Esophagus muscularis mucosa (tissue), 4 donors: ENCODE data around the gene GRIK3. TPM values are rescaled to one million over a fixed set of nuclear protein-coding genes. Genes with fewer than 3 reads are reported as not detected.

Experiments used
- DNase-seq: peaks from one replicate; pipeline ENCODE4 v3.0.0-alpha.2; 2017; ENCODE audit errors: extremely low spot score
- H3K27ac ChIP-seq, 4 donors: fragments of 200-600 bp; sonication (generic); replicated peaks in 1 of 4; 1 replicate in 3 of 4; 2 replicates in 1 of 4; pipeline ENCODE4 v1.5.1; 2016 to 2019; ENCODE audit warnings: mild to moderate bottlenecking in 1 of 4
- H3K27me3 ChIP-seq, 4 donors: fragments of 200-600 bp; sonication (generic); one replicate each; pipeline versions ENCODE4 v1.5.1 to v1.6.0; 2016 to 2019
- H3K36me3 ChIP-seq, 4 donors: fragments of 200-600 bp; sonication (generic); one replicate each; pipeline ENCODE4 v1.5.1; 2016 to 2019
- H3K4me1 ChIP-seq, 4 donors: fragments of 200-600 bp; sonication (generic); one replicate each; pipeline ENCODE4 v1.5.1; 2016 to 2019
- H3K4me3 ChIP-seq, 4 donors: fragments of 200-600 bp; sonication (generic); 1 replicate in 2 of 4; 2 replicates in 2 of 4; pipeline ENCODE4 v1.5.1; 2016 to 2019; ENCODE audit warnings: mild to moderate bottlenecking in 4 of 4, moderate library complexity in 1 of 4
- H3K9me3 ChIP-seq, 4 donors: fragments of 200-600 bp; sonication (generic); 1 replicate in 3 of 4; 2 replicates in 1 of 4; pipeline ENCODE4 v1.5.1; 2016 to 2019
- CTCF ChIP-seq, 3 experiments: fragments of 200-600 bp in 2 of 3; fragments of 450-650 bp in 1 of 3; sonication (generic) in 2 of 3; IDR thresholded peaks; one replicate each; pipeline ENCODE4 v1.5.1; 2017 to 2019; ENCODE audit warnings: antibody characterized with exemption in 3 of 3, mild to moderate bottlenecking in 2 of 3, moderate library complexity in 1 of 3
- EP300 ChIP-seq: sonication (generic); formaldehyde crosslinking; IDR thresholded peaks from one replicate; pipeline ENCODE4 v1.6.1; 2017; ENCODE audit warnings: antibody characterized with exemption
- POLR2A ChIP-seq: fragments of 450-650 bp; IDR thresholded peaks from one replicate; pipeline ENCODE4 v1.6.1; 2017; ENCODE audit warnings: antibody characterized with exemption, moderate library complexity, mild to moderate bottlenecking, low read depth
- POLR2AphosphoS5 ChIP-seq, 2 donors: sonication (generic); formaldehyde crosslinking; IDR thresholded peaks; one replicate each; pipeline ENCODE4 v1.6.1; 2017; ENCODE audit warnings: antibody characterized with exemption in 2 of 2
- WGBS: methylation state at CpG from one replicate; pipeline ENCODE4 v1.1.5; 2018; 5-methylcytosine and 5-hydroxymethylcytosine counted together
- intact Hi-C: fragments of 100-400 bp; cut with DNase I; formaldehyde crosslinking; loops from one replicate; pipeline ENCODE4 v1.15.1; 2023
- total RNA-seq, 4 donors: library from RNA; depleted of rRNA; stranded (reverse); fragments of >200 nt; gene quantifications; one replicate each; pipeline versions ENCODE4 v1.1.0 to v1.2.1, GENCODE V29; 2016

Gene GRIK3
- total RNA-seq, 4 donors from 2014 or later: 5.3 to 7.9 (median 6.6) TPM

DNA sequence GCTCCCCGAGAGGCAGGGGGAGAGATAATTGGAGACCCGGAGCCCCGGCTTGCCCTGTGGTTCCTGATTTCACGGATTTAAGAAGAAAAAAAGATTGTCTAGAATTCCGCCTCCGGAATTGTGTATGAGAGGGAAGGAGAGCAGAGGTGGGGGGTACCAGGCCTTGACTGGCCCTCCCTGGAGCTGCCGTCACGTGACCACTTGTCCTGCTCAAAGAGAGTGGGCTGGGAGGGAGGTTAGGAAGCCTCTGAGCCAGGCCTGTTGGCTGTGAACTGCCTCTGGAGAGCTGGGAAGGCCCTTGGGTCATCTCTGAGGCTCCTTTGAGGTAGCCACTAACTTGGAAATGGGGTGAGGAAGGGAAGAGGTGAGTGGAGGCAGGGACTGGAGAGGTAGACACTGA is 106.5 kb downstream of the GRIK3 start:
- intact Hi-C loops: no loop called here
- Histone ChIP-seq H3K36me3 (no peaks in the 10 kb centered on the region), H3K27me3 (peaks cover 0 to 48% (median 0%) of the 10 kb centered on the region in 4 donors), H3K4me3 (no peak overlapping the region), H3K4me1 (no peaks in the 10 kb centered on the region), H3K9me3 (no peaks in the 10 kb centered on the region), H3K27ac (no peak overlapping the region)
- WGBS: 69% methylated on average over 8 of the region's 8 CpGs
- no peak for DNase-seq
- no peak for TF ChIP-seq POLR2AphosphoS5 (IDR thresholded peaks at IDR 0.05)

GRCh38 chr1:36925251-36925650 is 109.1 kb downstream of the GRIK3 start:
- no peaks in the 10 kb centered on the region for H3K4me1 ChIP-seq
- no peak for DNase-seq
- WGBS: 75% methylated on average over 6 of the region's 7 CpGs
- intact Hi-C loops: no loop called here
- H3K27me3 ChIP-seq: peaks cover 0 to 65% (median 0%) of the 10 kb centered on the region in 4 donors
- H3K4me3 ChIP-seq: no peak overlapping the region
- TF ChIP-seq EP300 (no peak), POLR2AphosphoS5 (IDR thresholded peaks at IDR 0.05) (no peak), POLR2A (no peak), CTCF (IDR thresholded peaks at IDR 0.05) (no peak)
- no peaks in the 10 kb centered on the region for H3K36me3 ChIP-seq
- no peaks in the 10 kb centered on the region for H3K9me3 ChIP-seq
- H3K27ac ChIP-seq: no peak overlapping the region

DNA sequence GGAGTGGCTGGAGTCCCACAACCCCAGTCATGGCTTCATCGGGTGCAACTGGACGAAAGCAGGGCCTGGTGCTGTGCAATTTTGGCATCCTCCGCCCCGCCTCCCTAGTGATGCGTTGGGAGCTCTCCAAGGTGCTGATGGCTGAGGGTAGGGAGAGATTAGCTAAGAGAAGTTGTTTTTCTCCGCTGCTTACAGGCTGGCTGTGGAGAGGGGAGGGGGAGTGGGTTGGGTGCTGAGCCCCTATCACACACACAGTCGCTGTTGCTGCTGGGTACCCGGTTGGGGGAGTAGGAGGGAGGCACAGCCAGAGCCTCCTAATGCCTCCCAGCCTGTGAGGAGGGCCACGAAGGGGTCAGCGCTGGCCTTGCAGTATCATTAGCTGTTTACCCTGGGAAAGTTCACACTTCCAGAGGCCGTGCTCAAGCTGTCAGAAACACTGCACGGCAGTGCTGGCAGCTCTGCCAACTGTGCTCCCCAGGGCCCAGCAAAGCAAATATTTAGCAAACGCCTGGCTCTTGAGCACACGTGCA is 110.0 kb downstream of the GRIK3 start:
- Histone ChIP-seq H3K27me3 (peaks cover 0 to 71% (median 0%) of the 10 kb centered on the region in 4 donors), H3K27ac (no peak overlapping the region), H3K4me1 (no peaks in the 10 kb centered on the region), H3K36me3 (no peaks in the 10 kb centered on the region), H3K9me3 (no peaks in the 10 kb centered on the region), H3K4me3 (no peak overlapping the region)
- DNase-seq: no peak
- intact Hi-C loops: no loop called here
- WGBS: 9% methylated on average over 11 of the region's 14 CpGs
- TF ChIP-seq CTCF (IDR thresholded peaks at IDR 0.05) (no peak), POLR2AphosphoS5 (IDR thresholded peaks at IDR 0.05) (no peak), POLR2A (no peak), EP300 (no peak)

GRCh38 chr1:36922593-36923426 is 111.5 kb downstream of the GRIK3 start:
- intact Hi-C loops: no loop called here
- Histone ChIP-seq H3K4me1 (no peaks in the 10 kb centered on the region), H3K36me3 (no peaks in the 10 kb centered on the region), H3K4me3 (no peak overlapping the region), H3K9me3 (no peaks in the 10 kb centered on the region), H3K27ac (no peak overlapping the region), H3K27me3 (peaks cover 0 to 68% (median 0%) of the 10 kb centered on the region in 4 donors)
- 46% methylated on average over 11 of the region's 11 CpGs for WGBS
- TF ChIP-seq CTCF (IDR thresholded peaks at IDR 0.05) (no peak), POLR2A (no peak), POLR2AphosphoS5 (IDR thresholded peaks at IDR 0.05) (no peak), EP300 (no peak)
- DNase-seq: no peak

DNA sequence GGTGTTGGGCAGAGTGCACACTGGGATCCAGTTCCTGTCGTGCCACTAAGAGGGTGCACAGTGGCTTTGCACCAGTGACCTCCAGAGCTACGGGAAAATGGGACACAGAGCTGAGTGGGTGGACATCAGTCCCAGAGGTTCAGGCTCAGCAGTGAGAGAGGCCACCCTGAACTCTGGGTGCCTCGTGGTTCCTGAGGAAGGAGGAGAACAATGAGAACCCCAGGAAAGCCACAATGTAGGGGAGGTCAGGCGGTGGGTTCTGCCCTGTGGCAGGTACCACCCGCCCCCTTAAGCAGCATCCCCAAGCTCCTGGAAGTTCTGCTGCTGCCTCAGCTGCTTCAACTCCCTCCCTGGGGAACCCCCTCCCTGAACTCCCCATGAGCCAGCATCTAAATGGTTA is 112.2 kb downstream of the GRIK3 start:
- H3K27me3 ChIP-seq: peaks cover 0 to 65% (median 0%) of the 10 kb centered on the region in 4 donors
- 40% methylated on average over 1 of the region's 5 CpGs for WGBS
- TF ChIP-seq POLR2A: no peak

More for the DNA sequence above, 112.2 kb downstream of the GRIK3 start:
- Histone ChIP-seq H3K4me1 (no peaks in the 10 kb centered on the region), H3K27ac (no peak overlapping the region), H3K4me3 (no peak overlapping the region), H3K36me3 (no peaks in the 10 kb centered on the region), H3K9me3 (no peaks in the 10 kb centered on the region)
- DNase-seq: no peak
- intact Hi-C loops: no loop called here
